H1 (cell line): ENCODE data around the gene TRHDE. TPM values are rescaled to one million over a fixed set of nuclear protein-coding genes. Genes with fewer than 3 reads are reported as not detected.

Source experiments
- ASH2L ChIP-seq: fragments of 200-600, 300-600 bp; sonication (generic); IDR thresholded peaks from one replicate; pipeline ENCODE4 v1.7.1; 2017; ENCODE audit warnings: low read length
- BACH1 ChIP-seq: IDR thresholded peaks from 2 replicates; pipeline ENCODE4 v1.6.1; 2012; ENCODE audit warnings: low read length, improper control_type of control experiment
- BCL11A ChIP-seq, 2 experiments: IDR thresholded peaks; one replicate each; pipeline ENCODE4 v1.6.1; 2011; ENCODE audit warnings: low read depth in 2 of 2, low read length in 2 of 2, mild to moderate bottlenecking in 2 of 2
- BRCA1 ChIP-seq: IDR thresholded peaks from 2 replicates; pipeline ENCODE4 v1.6.1; 2012; ENCODE audit warnings: low read depth, low read length, improper control_type of control experiment
- CBX5 ChIP-seq: fragments of 300-800, 300-1000 bp; sonication (generic); IDR thresholded peaks from 2 replicates; pipeline ENCODE4 v1.7.1; 2016; ENCODE audit warnings: antibody characterized with exemption, low read length, low read depth
- CEBPB ChIP-seq: IDR thresholded peaks from 2 replicates; pipeline ENCODE4 v1.6.1; 2012; ENCODE audit warnings: low read depth, low read length
- CHD1 ChIP-seq: IDR thresholded peaks from 2 replicates; pipeline ENCODE4 v1.6.1; 2012; ENCODE audit warnings: low read depth, low read length, improper control_type of control experiment
- EGR1 ChIP-seq: IDR thresholded peaks from 2 replicates; pipeline ENCODE4 v1.6.1; 2011; ENCODE audit warnings: low read depth, low read length, borderline replicate concordance
- EZH2 ChIP-seq: fragments of 200-600 bp; sonication (generic); IDR thresholded peaks from 2 replicates; pipeline ENCODE4 v1.7.1; 2012; ENCODE audit warnings: low read depth, mild to moderate bottlenecking, moderate library complexity, low read length, inconsistent platforms; ENCODE audit not compliant: severe bottlenecking
- HDAC6 ChIP-seq: IDR thresholded peaks from one replicate; pipeline ENCODE4 v1.7.1; 2012; ENCODE audit warnings: low read depth, mild to moderate bottlenecking, inconsistent platforms, low read length, moderate library complexity
- MAFK ChIP-seq: IDR thresholded peaks from 2 replicates; pipeline ENCODE4 v1.6.1; 2012; ENCODE audit warnings: low read depth, mild to moderate bottlenecking, improper control_type of control experiment, low read length
- PHF8 ChIP-seq: fragments of 200-600 bp; sonication (generic); conservative IDR thresholded peaks from 2 replicates; pipeline ENCODE4 v1.7.1; 2012; ENCODE audit warnings: low read depth, mild to moderate bottlenecking, inconsistent platforms, low read length, moderate library complexity
- POU5F1 ChIP-seq: IDR thresholded peaks from 2 replicates; pipeline ENCODE4 v1.6.1; 2011; ENCODE audit warnings: low read depth, mild to moderate bottlenecking, low read length, moderate library complexity
- RAD21 ChIP-seq, 2 experiments: IDR thresholded peaks in 1 of 2; conservative IDR thresholded peaks in 1 of 2; 2 replicates each; pipeline ENCODE4 v1.6.1; 2011; ENCODE audit warnings: low read depth in 2 of 2, low read length in 2 of 2, improper control_type of control experiment in 1 of 2, inconsistent platforms in 1 of 2, mild to moderate bottlenecking in 1 of 2, moderate library complexity in 1 of 2
- RXRA ChIP-seq: IDR thresholded peaks from 2 replicates; pipeline ENCODE4 v1.6.1; 2011; ENCODE audit warnings: low read depth, mild to moderate bottlenecking, low read length, moderate library complexity; ENCODE audit not compliant: insufficient read depth
- SIN3A ChIP-seq, 2 experiments: IDR thresholded peaks in 1 of 2; conservative IDR thresholded peaks in 1 of 2; 2 replicates each; pipeline ENCODE4 v1.6.1; 2011 to 2012; ENCODE audit warnings: low read length in 2 of 2, improper control_type of control experiment in 1 of 2, low read depth in 1 of 2, mild to moderate bottlenecking in 1 of 2
- SIX5 ChIP-seq: IDR thresholded peaks from 2 replicates; pipeline ENCODE4 v1.6.1; 2011; ENCODE audit warnings: mild to moderate bottlenecking, low read depth, low read length
- SP1 ChIP-seq: IDR thresholded peaks from 2 replicates; pipeline ENCODE4 v1.6.1; 2011; ENCODE audit warnings: low read depth, low read length
- SP2 ChIP-seq: IDR thresholded peaks from 2 replicates; pipeline ENCODE4 v1.6.1; 2012; ENCODE audit warnings: mild to moderate bottlenecking, low read length, inconsistent platforms
- SP4 ChIP-seq: IDR thresholded peaks from 2 replicates; pipeline ENCODE4 v1.6.1; 2012; ENCODE audit warnings: low read length, inconsistent platforms
- TAF1 ChIP-seq: IDR thresholded peaks from 2 replicates; pipeline ENCODE4 v1.6.1; 2011; ENCODE audit warnings: mild to moderate bottlenecking, low read depth, low read length
- TAF7 ChIP-seq: optimal IDR thresholded peaks from 2 replicates; pipeline ENCODE3; 2011; ENCODE audit warnings: low read depth, mild to moderate bottlenecking, inconsistent platforms, low read length, moderate library complexity, borderline replicate concordance
- YY1 ChIP-seq: IDR thresholded peaks from 2 replicates; pipeline ENCODE4 v1.6.1; 2011; ENCODE audit warnings: low read depth, mild to moderate bottlenecking, low read length
- polyA plus RNA-seq, 7 experiments: library from polyadenylated mRNA; depleted of rRNA in 3 of 7; stranded (reverse) in 5 of 7; unstranded in 2 of 7; fragments of >200 nt in 5 of 7; fragments of 200-250 nt in 2 of 7; gene quantifications; 1 replicate in 5 of 7; 2 replicates in 1 of 7; 4 replicates in 1 of 7; pipeline versions ENCODE4 v1.2.1 to v1.2.3, GENCODE V29; 2011 to 2013; ENCODE audit warnings: missing spikeins in 2 of 7, mixed read lengths in 2 of 7
- total RNA-seq: library from RNA; stranded (reverse); fragmentation: NEBNext Ultra II Directional; extraction: Animal tissue kit (Norgen Biotek cat#: 25700); gene quantifications from 2 replicates; pipeline ENCODE4 v1.2.1, GENCODE V29; 2021
- TF ChIP-seq, protein P1 (sequence below): IDR thresholded peaks from 2 replicates; pipeline ENCODE4 v1.6.1; 2012; ENCODE audit warnings: inconsistent platforms
- TF ChIP-seq, protein P2 (sequence below): IDR thresholded peaks from 2 replicates; pipeline ENCODE4 v1.6.1; 2011; ENCODE audit warnings: low read length, improper control_type of control experiment

The TRHDE gene
- total and polyA plus RNA-seq, 2 of the 8 experiments (the other 6 are each of a cell fraction or from before 2014, with no cell fraction given), result 1.3 to 5.0 TPM

DNA sequence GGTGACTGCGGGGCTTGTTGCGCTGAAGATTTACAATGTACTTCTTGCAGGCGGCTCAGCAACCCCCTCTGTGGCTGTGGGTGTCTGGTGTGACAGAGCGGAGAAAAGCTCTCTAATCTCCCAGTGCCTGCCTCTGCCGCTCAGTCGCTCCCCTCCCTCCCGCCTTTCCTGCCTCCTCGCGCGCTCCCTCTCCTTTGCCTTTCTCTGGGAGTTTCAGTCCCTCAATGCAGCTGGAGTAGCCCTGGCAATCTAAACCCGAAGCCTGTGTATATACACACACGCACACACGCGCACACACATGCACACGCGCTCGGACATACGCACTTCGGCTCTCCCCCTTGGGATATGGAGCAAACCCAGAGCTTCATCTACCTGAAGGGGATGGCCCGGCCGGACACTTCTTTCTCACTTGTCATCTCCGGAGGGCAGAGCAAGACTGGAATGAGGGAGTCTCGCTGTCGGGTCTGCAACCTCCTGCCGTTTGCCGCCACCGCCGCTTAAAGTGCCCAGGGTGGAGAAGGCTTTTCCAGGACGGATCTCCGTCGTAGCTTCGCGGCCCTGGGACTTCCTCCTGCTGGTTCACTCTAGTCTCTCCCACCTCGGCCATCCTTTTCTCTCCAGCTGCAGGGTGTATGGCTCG, 599 bp upstream of the TRHDE start (continued):
- peak in 1 of 2 experiments; percentile 19; a peak in 1 of 4 replicates for TF ChIP-seq RAD21 (IDR thresholded peaks at IDR 0.05 in 1 of 2, conservative IDR thresholded peaks at IDR 0.05 in 1 of 2; ENCODE audit: low read depth in 2 of 2, low read length in 2 of 2)
- no peak for TF ChIP-seq SP2
- TF ChIP-seq BACH1, result no peak
- no peak for TF ChIP-seq CBX5
- no peak for TF ChIP-seq PHF8
- no peak for TF ChIP-seq MAFK
- TF ChIP-seq BCL11A (IDR thresholded peaks at IDR 0.05; ENCODE audit: low read depth in 2 of 2, low read length in 2 of 2), result no peak
- TF ChIP-seq SIX5, result no peak
- TF ChIP-seq, protein P1, sequence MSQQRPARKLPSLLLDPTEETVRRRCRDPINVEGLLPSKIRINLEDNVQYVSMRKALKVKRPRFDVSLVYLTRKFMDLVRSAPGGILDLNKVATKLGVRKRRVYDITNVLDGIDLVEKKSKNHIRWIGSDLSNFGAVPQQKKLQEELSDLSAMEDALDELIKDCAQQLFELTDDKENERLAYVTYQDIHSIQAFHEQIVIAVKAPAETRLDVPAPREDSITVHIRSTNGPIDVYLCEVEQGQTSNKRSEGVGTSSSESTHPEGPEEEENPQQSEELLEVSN, result no peak
- TF ChIP-seq, protein P2, sequence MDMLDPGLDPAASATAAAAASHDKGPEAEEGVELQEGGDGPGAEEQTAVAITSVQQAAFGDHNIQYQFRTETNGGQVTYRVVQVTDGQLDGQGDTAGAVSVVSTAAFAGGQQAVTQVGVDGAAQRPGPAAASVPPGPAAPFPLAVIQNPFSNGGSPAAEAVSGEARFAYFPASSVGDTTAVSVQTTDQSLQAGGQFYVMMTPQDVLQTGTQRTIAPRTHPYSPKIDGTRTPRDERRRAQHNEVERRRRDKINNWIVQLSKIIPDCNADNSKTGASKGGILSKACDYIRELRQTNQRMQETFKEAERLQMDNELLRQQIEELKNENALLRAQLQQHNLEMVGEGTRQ, result no peak
- no peak for TF ChIP-seq HDAC6
- no peak for TF ChIP-seq RXRA
- TF ChIP-seq ASH2L, result peak; percentile 98
- TF ChIP-seq SP4, result no peak
- TF ChIP-seq SP1, result no peak
- TF ChIP-seq TAF1, result no peak
- no peak for TF ChIP-seq CHD1
- TF ChIP-seq CEBPB, result no peak
- TF ChIP-seq POU5F1, result no peak
- TF ChIP-seq EGR1, result no peak
- no peak for TF ChIP-seq YY1
- TF ChIP-seq SIN3A (conservative IDR thresholded peaks at IDR 0.05 in 1 of 2, IDR thresholded peaks at IDR 0.05 in 1 of 2; ENCODE audit: low read depth in 1 of 2, low read length in 2 of 2), result peak; percentile 26 to 67; a peak in 3 of 4 replicates
- no peak for TF ChIP-seq EZH2
- TF ChIP-seq TAF7, result no peak
- no peak for TF ChIP-seq BRCA1
